AG09309 (cell line): ENCODE measurements around the gene ACBD6.

Experiments used
- DNase-seq: peaks from one replicate; pipeline ENCODE4 v3.0.0-alpha.2; 2010; ENCODE audit warnings: low read depth
- H3K4me3 ChIP-seq: 2 replicates; pipeline ENCODE4 v1.5.1; 2011; ENCODE audit warnings: mild to moderate bottlenecking, low read depth, low read length, moderate library complexity; ENCODE audit not compliant: control insufficient read depth
- TF ChIP-seq, protein P1 (sequence below): IDR thresholded peaks from 2 replicates; pipeline ENCODE4 v1.5.1; 2011; ENCODE audit warnings: mild to moderate bottlenecking, low read depth, low read length, inconsistent platforms; ENCODE audit not compliant: insufficient read depth, control insufficient read depth; ENCODE audit errors: missing control alignments

ACBD6 gene

DNA sequence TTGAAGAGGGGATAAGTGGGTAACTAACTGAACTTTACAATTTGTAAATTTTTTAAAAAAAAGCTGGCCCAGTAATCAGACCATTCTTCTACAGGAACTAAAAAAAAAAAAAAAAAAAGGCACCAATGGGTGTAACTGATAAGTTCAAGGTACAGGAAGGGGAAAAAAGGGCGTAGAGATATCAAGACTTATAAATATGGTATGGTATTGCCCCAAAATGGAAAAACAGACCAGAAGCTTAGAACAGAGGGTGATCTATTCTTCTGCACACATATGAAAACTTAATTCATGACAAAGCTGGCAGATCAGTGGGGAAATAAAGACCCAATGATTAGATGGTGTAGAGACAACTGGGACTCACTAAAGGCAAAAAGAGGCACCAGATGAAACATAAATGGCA is 213.4 kb downstream of the ACBD6 start:
- no peak overlapping the region for H3K4me3 ChIP-seq
- TF ChIP-seq, protein P1, sequence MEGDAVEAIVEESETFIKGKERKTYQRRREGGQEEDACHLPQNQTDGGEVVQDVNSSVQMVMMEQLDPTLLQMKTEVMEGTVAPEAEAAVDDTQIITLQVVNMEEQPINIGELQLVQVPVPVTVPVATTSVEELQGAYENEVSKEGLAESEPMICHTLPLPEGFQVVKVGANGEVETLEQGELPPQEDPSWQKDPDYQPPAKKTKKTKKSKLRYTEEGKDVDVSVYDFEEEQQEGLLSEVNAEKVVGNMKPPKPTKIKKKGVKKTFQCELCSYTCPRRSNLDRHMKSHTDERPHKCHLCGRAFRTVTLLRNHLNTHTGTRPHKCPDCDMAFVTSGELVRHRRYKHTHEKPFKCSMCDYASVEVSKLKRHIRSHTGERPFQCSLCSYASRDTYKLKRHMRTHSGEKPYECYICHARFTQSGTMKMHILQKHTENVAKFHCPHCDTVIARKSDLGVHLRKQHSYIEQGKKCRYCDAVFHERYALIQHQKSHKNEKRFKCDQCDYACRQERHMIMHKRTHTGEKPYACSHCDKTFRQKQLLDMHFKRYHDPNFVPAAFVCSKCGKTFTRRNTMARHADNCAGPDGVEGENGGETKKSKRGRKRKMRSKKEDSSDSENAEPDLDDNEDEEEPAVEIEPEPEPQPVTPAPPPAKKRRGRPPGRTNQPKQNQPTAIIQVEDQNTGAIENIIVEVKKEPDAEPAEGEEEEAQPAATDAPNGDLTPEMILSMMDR: no peak
- no peak for DNase-seq

DNA sequence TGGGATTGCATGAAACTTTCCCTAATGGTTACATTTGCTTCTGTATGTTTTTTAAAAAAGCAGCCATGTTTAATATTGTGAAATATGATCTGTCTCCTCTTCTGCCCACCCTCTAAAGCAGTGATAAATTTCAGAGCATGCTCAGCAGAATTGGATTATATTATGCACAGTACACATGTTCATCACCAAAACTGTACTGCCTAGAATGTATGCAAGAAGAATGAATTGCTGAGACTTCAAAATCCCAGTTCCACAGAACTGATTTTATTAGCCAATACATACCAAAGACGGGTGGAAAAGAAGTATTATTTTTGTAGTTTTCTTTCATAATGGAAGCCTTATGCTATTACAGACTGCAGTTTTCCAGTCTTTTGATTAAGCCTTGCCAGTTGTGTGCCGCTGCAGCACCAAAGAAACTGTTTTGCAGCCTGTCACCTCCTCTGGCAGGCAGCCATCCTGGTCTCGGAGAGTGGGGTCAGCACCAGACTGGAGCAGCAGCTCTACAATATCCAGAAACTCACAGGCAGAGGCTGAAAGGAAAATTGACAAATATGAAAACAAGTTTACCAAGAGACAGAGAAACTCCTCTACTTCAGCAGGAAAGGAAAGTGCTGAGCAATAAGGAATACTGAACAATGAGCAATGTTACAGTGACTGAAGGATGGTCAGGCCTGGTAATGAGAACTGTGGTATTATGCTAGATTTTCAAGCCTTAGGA is 214.2 kb downstream of the ACBD6 start:
- no peak for DNase-seq
- TF ChIP-seq, protein P1: no peak
- H3K4me3 ChIP-seq: no peak overlapping the region

DNA sequence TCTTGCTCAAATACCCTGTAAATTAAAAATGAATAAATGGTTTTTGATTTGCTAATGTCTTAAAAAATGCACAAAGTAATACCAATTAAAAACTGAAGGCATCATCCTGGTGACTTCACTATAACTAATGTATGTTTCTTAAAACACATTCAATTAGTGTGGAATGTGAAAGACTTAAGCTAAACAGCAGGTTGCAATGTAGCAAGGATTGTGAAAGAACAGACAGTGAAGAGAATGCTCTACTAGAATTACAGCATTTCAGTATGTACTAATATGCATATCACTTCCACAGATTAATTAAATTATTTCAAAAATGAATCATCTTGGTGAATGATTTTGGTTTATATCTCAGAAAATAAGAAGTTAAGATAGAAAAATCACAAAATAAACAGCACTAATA is 216.0 kb downstream of the ACBD6 start:
- no peak overlapping the region for H3K4me3 ChIP-seq
- TF ChIP-seq, protein P1: no peak

DNA sequence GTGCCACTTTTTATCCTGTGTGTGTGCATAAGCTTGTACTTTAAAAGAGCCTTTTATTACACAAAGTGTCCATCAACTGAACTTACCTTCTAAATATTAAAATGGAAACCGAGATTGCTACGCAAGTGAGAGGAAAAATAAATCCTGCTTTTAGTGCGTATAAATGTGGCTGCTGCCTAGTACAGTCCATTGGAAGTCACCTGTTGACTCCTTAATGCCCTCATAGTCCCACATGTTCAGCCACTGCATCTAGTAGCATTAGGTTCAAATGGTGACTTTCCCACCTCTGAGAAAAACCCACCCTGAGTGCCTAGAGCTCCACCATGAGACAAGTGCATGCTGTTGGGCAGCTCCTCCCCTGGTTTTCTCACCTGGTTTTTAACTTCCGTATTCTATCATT is 219.3 kb downstream of the ACBD6 start:
- DNase-seq: no peak
- no peak overlapping the region for H3K4me3 ChIP-seq
- TF ChIP-seq, protein P1: no peak

More for the DNA sequence above, 216.0 kb downstream of the ACBD6 start:
- no peak for DNase-seq

DNA sequence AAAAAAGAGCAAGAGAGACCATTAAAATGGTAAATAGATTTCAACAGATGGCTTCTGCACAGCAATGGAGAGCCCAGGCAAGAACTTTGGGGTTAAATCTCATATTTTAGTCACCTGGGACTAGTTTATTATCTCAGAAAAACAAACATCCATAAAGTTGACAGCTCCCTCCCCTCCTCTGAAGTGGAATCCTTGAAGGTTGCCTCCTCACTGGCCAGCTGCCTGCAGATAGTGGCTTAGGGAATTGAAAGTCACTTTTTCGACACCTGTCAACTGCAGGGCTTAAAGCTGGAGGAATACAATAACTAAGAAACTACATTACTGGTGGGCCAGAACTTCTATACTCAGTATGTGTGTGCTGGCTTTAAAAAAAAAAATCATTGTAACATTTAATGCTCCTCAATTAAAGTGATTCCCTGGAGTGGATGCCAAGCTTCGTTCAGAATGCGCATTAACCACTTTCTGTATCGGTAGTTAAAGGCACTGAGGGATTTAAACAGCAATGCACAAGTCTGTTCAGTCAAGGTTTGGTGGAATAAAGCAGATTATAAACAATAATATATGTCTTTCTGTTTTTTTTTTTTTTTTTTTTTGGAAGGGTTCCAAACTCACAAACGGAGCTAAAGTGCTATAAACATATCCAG is 219.9 kb downstream of the ACBD6 start:
- DNase-seq: no peak
- TF ChIP-seq, protein P1: no peak
- no peak overlapping the region for H3K4me3 ChIP-seq

DNA sequence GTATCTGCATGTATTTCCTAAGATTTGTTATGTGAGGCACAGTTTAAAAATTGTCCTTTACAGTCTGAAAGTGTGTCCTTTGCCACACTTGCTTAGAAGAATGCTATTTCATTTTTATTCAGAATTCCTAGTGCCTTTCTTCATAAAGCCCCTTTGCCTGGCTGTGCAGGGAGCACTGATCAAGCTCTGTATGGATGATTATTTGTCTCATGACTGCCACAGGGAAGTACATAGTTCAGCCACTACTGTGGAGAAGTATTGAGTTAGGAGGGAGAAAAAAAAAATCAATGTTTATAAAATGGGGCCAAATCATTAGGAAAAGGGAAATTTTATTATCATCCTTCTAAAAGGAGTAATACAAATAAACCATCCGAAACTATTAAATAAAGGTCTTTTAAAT is 220.9 kb downstream of the ACBD6 start:
- DNase-seq: no peak
- no peak overlapping the region for H3K4me3 ChIP-seq
- TF ChIP-seq, protein P1: no peak
